B cell (primary cell): ENCODE data around the gene PTPRM. TPM values are rescaled to one million over a fixed set of nuclear protein-coding genes. Genes with fewer than 3 reads are reported as not detected.

Experiments
- ATAC-seq: fragments of 200-7000 bp; cut with Tn5 transposase; one replicate; pipeline ENCODE4 v1.10.0; 2021; ENCODE audit warnings: low read depth, mild to moderate bottlenecking, moderate number of reproducible peaks, moderate library complexity
- CTCF ChIA-PET: fragments of 350-600 bp; sonication (Branson Sonifier 250); formaldehyde crosslinking; loops from one replicate; lab custom pipeline; 2021; ENCODE audit warnings: antibody characterized with exemption, inconsistent platforms; lab: Charles Lee
- POLR2A ChIA-PET: fragments of 350-600 bp; sonication (Branson Sonifier 250); formaldehyde crosslinking; loops from one replicate; lab custom pipeline; 2021; ENCODE audit warnings: antibody characterized with exemption; lab: Charles Lee
- DNase-seq: peaks from one replicate; pipeline ENCODE4 v3.0.0; 2013
- H2AFZ ChIP-seq: 2 replicates; pipeline ENCODE4 v1.6.1; 2012; ENCODE audit warnings: mild to moderate bottlenecking, low read depth, low read length; ENCODE audit not compliant: insufficient read depth, poor library complexity, severe bottlenecking
- H3K27ac ChIP-seq, 2 donors: 1 replicate in 1 of 2; 2 replicates in 1 of 2; pipeline ENCODE4 v1.5.1; 2012 to 2013; ENCODE audit warnings: low read length in 2 of 2, mild to moderate bottlenecking in 2 of 2, moderate library complexity in 1 of 2
- H3K27me3 ChIP-seq, 4 experiments: fragments of 200-600 bp in 1 of 4; sonication (generic) in 1 of 4; replicated peaks in 1 of 4; 1 replicate in 2 of 4; 2 replicates in 2 of 4; pipeline versions ENCODE4 v1.6.1 to v1.7.0; 2013 to 2016; ENCODE audit warnings: low read length in 3 of 4, mild to moderate bottlenecking in 2 of 4, mixed read lengths in 1 of 4, moderate library complexity in 1 of 4; ENCODE audit not compliant: insufficient read depth in 4 of 4, control insufficient read depth in 3 of 4; ENCODE audit errors: control extremely low read depth in 1 of 4
- H3K36me3 ChIP-seq, 2 experiments: replicated peaks in 1 of 2; 1 replicate in 1 of 2; 2 replicates in 1 of 2; pipeline versions ENCODE4 v1.6.1 to v1.7.1; 2013; ENCODE audit warnings: low read length in 1 of 2; ENCODE audit not compliant: insufficient read depth in 2 of 2, control insufficient read depth in 1 of 2; ENCODE audit errors: control extremely low read depth in 1 of 2, extremely low read depth in 1 of 2
- H3K4me1 ChIP-seq, 2 donors: fragments of 200-600 bp in 1 of 2; sonication (generic) in 1 of 2; 1 replicate in 1 of 2; 2 replicates in 1 of 2; pipeline versions ENCODE4 v1.5.1 to v1.6.1; 2013 to 2017; ENCODE audit warnings: low read length in 2 of 2; ENCODE audit not compliant: control insufficient read depth in 2 of 2, insufficient read depth in 2 of 2
- H3K4me2 ChIP-seq: replicated peaks from 2 replicates; pipeline ENCODE3; 2012; ENCODE audit warnings: mild to moderate bottlenecking, low read depth, low read length; ENCODE audit not compliant: poor library complexity, severe bottlenecking
- H3K4me3 ChIP-seq, 5 experiments: fragments of 200-600 bp in 1 of 5; sonication (generic) in 1 of 5; 1 replicate in 3 of 5; 2 replicates in 2 of 5; pipeline versions ENCODE4 v1.5.1 to v1.7.0; 2011 to 2016; ENCODE audit warnings: low read length in 4 of 5, mild to moderate bottlenecking in 4 of 5, low read depth in 2 of 5, control low read depth in 1 of 5, moderate library complexity in 1 of 5; ENCODE audit not compliant: insufficient read depth in 1 of 5; ENCODE audit errors: control extremely low read depth in 1 of 5, extremely low read depth in 1 of 5
- H3K79me2 ChIP-seq: fragments of 200-600 bp; sonication (generic); one replicate; pipeline ENCODE4 v1.6.0; 2016; ENCODE audit warnings: low read length; ENCODE audit not compliant: control insufficient read depth, insufficient read depth
- H3K9ac ChIP-seq: fragments of 200-600 bp; sonication (generic); 2 replicates; pipeline ENCODE4 v1.6.1; 2017; ENCODE audit warnings: mild to moderate bottlenecking, low read length, moderate library complexity
- H3K9me3 ChIP-seq, 3 donors: one replicate each; pipeline versions ENCODE4 v1.6.1 to v1.7.1; 2013; ENCODE audit warnings: low read length in 2 of 3; ENCODE audit not compliant: control insufficient read depth in 2 of 3, insufficient read depth in 1 of 3; ENCODE audit errors: control extremely low read depth in 1 of 3
- H4K20me1 ChIP-seq: 2 replicates; pipeline ENCODE4 v1.6.0; 2012; ENCODE audit warnings: mild to moderate bottlenecking, low read length; ENCODE audit not compliant: insufficient read depth, control insufficient read depth, poor library complexity, severe bottlenecking
- H3K27ac Mint-ChIP-seq: one replicate; pipeline ENCODE4 v1.8.0; 2021; ENCODE audit warnings: mixed read lengths
- H3K27me3 Mint-ChIP-seq: one replicate; pipeline ENCODE4 v1.8.0; 2021; ENCODE audit warnings: mixed read lengths
- H3K4me1 Mint-ChIP-seq: one replicate; pipeline ENCODE4 v1.8.0; 2021; ENCODE audit warnings: mixed read lengths
- H3K4me3 Mint-ChIP-seq: one replicate; pipeline ENCODE4 v1.8.0; 2021; ENCODE audit warnings: mixed read lengths
- H3K9me3 Mint-ChIP-seq: one replicate; pipeline ENCODE4 v1.8.0; 2022; ENCODE audit warnings: mixed read lengths; ENCODE audit not compliant: insufficient read depth
- CTCF ChIP-seq: fragments of 200-600 bp; IDR thresholded peaks from one replicate; pipeline ENCODE4 v1.8.0; 2022; ENCODE audit warnings: antibody characterized with exemption, mild to moderate bottlenecking
- EZH2 ChIP-seq: IDR thresholded peaks from 2 replicates; pipeline ENCODE4 v1.6.1; 2012; ENCODE audit warnings: borderline replicate concordance, low read depth, mild to moderate bottlenecking, moderate library complexity, low read length; ENCODE audit not compliant: insufficient read depth, poor library complexity, severe bottlenecking
- WGBS: methylation state at CpG from one replicate; pipeline ENCODE4 v1.1.5; 2013; ENCODE audit warnings: missing lambda C conversion rate; ENCODE audit not compliant: insufficient coverage; 5-methylcytosine and 5-hydroxymethylcytosine counted together
- intact Hi-C: fragments of 100-400 bp; cut with micrococcal nuclease; formaldehyde crosslinking; loops from one replicate; pipeline ENCODE4 v1.10.0; 2022
- polyA plus RNA-seq: library from polyadenylated mRNA; depleted of rRNA; stranded (reverse); fragments of >200 nt; gene quantifications from 2 replicates; pipeline ENCODE4 v1.2.3, GENCODE V29; 2012
- total RNA-seq, 2 donors: library from RNA; stranded (reverse); fragments of 120-200 nt in 1 of 2; gene quantifications; 1 replicate in 1 of 2; 2 replicates in 1 of 2; pipeline versions ENCODE4 v1.2.3 to v1.2.4, GENCODE V29; 2013 to 2022

Gene PTPRM
- total and polyA plus RNA-seq, 2 donors (not counting 1 experiment from before 2014, with no cell fraction given), result 0.20 to 0.89 TPM

GRCh38 chr18:8162802-8163201, 595.7 kb downstream of the PTPRM start:
- ATAC-seq (no peak), DNase-seq (no peak)
- Histone ChIP-seq H3K79me2 (no peaks in the 10 kb centered on the region), H3K9ac (no peak overlapping the region), H3K4me1 (no peaks in the 10 kb centered on the region), H4K20me1 (no peaks in the 10 kb centered on the region), H3K4me3 (no peak overlapping the region), H3K27me3 (no peaks in the 10 kb centered on the region), H2AFZ (no peak overlapping the region), H3K9me3 (no peaks in the 10 kb centered on the region), H3K36me3 (no peaks in the 10 kb centered on the region), H3K4me2 (no peak overlapping the region), H3K27ac (no peak overlapping the region)
- CTCF ChIA-PET, result no interaction called here
- H3K4me3 Mint-ChIP-seq, result no peak overlapping the region
- no peaks in the 10 kb centered on the region for H3K4me1 Mint-ChIP-seq
- 86% methylated on average over 5 of the region's 5 CpGs for WGBS
- no peak for TF ChIP-seq EZH2
- TF ChIP-seq CTCF, result no peak
- no peaks in the 10 kb centered on the region for H3K9me3 Mint-ChIP-seq
- POLR2A ChIA-PET, result no interaction called here
- no peak overlapping the region for H3K27ac Mint-ChIP-seq
- intact Hi-C loops, result no loop called here
- no peaks in the 10 kb centered on the region for H3K27me3 Mint-ChIP-seq

GRCh38 chr18:8163286-8163959, 596.3 kb downstream of the PTPRM start:
- no peaks in the 10 kb centered on the region for H3K4me1 Mint-ChIP-seq
- H3K27me3 Mint-ChIP-seq, result no peaks in the 10 kb centered on the region
- H3K79me2 ChIP-seq, result no peaks in the 10 kb centered on the region
- H3K9me3 Mint-ChIP-seq, result no peaks in the 10 kb centered on the region
- no peak overlapping the region for H3K27ac Mint-ChIP-seq
- no peak overlapping the region for H3K4me3 Mint-ChIP-seq
- intact Hi-C loops, result no loop called here
- no peaks in the 10 kb centered on the region for H3K9me3 ChIP-seq
- H3K9ac ChIP-seq, result no peak overlapping the region
- WGBS, result 96% methylated on average over 2 of the region's 4 CpGs
- H3K27ac ChIP-seq, result no peak overlapping the region
- no peak for ATAC-seq
- no peaks in the 10 kb centered on the region for H3K36me3 ChIP-seq
- no peak for DNase-seq
- CTCF ChIA-PET, result no interaction called here
- no peak overlapping the region for H3K4me3 ChIP-seq
- no peaks in the 10 kb centered on the region for H4K20me1 ChIP-seq
- no peaks in the 10 kb centered on the region for H3K4me1 ChIP-seq
- no peak overlapping the region for H2AFZ ChIP-seq
- TF ChIP-seq CTCF (no peak), EZH2 (no peak)
- no peaks in the 10 kb centered on the region for H3K27me3 ChIP-seq
- H3K4me2 ChIP-seq, result no peak overlapping the region
- POLR2A ChIA-PET, result no interaction called here
